Stimulated activated CD8-positive, alpha-beta memory T cell treated with anti-CD3 and anti-CD28 coated beads, Interleukin-2, amount 100 ng/mL, for 1 hour (primary cell): ENCODE data around the gene JSRP1.

Experiments
- DNase-seq, 2 donors: peaks; one replicate each; pipeline ENCODE4 v3.0.0-alpha.2; 2020; ENCODE audit warnings: low read depth in 2 of 2

Gene JSRP1

GRCh38 chr19:2266183-2266993 is 10.2 kb upstream of the JSRP1 start:
- no peak for DNase-seq

- DNase-seq: no peak
Measured at GRCh38 chr19:2261438-2262172, 5.4 kb upstream of the JSRP1 start.

- no peak for DNase-seq
Measured at GRCh38 chr19:2260341-2260805, 4.2 kb upstream of the JSRP1 start.

GRCh38 chr19:2259336-2259735 is 3.1 kb upstream of the JSRP1 start:
- no peak for DNase-seq

- no peak for DNase-seq
Measured at GRCh38 chr19:2255112-2255845, 938 bp downstream of the JSRP1 start.

GRCh38 chr19:2254064-2254872 is 1.9 kb downstream of the JSRP1 start:
- no peak for DNase-seq

- DNase-seq: no peak
Measured at GRCh38 chr19:2253106-2254063, 2.8 kb downstream of the JSRP1 start.

GRCh38 chr19:2252797-2253105 is 3.5 kb downstream of the JSRP1 start:
- no peak for DNase-seq

GRCh38 chr19:2252055-2252796 is 4.0 kb downstream of the JSRP1 start:
- no peak for DNase-seq

- DNase-seq: no peak
Measured at GRCh38 chr19:2251106-2252054, 4.8 kb downstream of the JSRP1 start.

- no peak for DNase-seq
Measured at GRCh38 chr19:2250766-2251105, 5.5 kb downstream of the JSRP1 start.

GRCh38 chr19:2249880-2250765 is 6.1 kb downstream of the JSRP1 start:
- DNase-seq: no peak

GRCh38 chr19:2249010-2249866 is 7.0 kb downstream of the JSRP1 start, which contains the start of gene AMH:
Gene AMH (plus strand): TSS chr19:2249323. CDS start chr19:2249333, 10 bp downstream.
- DNase-seq: no peak

GRCh38 chr19:2248136-2249009 is 7.8 kb downstream of the JSRP1 start:
- no peak for DNase-seq

GRCh38 chr19:2247433-2248101 is 8.7 kb downstream of the JSRP1 start:
- DNase-seq: no peak
